ENCODE data around the gene LHFPL2. TPM values are rescaled to one million over a fixed set of nuclear protein-coding genes. Genes with fewer than 3 reads are reported as not detected.

LHFPL2 gene
- total RNA-seq, 1 experiment from 2014 or later: 57.2 TPM

- in situ Hi-C loops (cut with HindIII; ENCODE audit: low pct_unique_long_range_greater_than_20kb, low sequenced_read_pairs): loop anchor here (25.0 kb wide), 1 partner anchor 100 kb away; the partner anchor contains the start of gene LHFPL2
- no peak for DNase-seq (ENCODE audit: low read depth, low spot score)
Observed at GRCh38 chr5:78537411-78537810, 111.2 kb downstream of the LHFPL2 start.

- in situ Hi-C loops (cut with HindIII; ENCODE audit: low pct_unique_long_range_greater_than_20kb, low sequenced_read_pairs): loop anchor here (25.0 kb wide), 1 partner anchor 101 kb away; the partner anchor contains the start of gene LHFPL2
- no peak for DNase-seq (ENCODE audit: low read depth, low spot score)
Observed at GRCh38 chr5:78536661-78537196, 111.8 kb downstream of the LHFPL2 start.

DNA sequence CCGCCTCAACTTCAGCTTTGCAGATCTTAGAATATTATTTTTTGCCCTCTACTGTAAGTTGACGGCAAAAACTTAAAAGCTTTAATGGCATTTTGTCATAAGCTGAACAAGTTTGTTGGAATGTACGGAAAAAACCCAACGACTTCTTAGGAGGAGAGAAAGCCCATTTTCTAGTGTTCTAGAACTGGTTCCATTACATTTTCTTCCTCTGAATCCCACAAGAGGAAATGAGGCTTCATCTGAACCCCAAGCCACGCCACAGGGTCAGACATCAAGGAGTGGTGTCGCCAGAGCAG lies 113.7 kb downstream of the LHFPL2 start:
- in situ Hi-C loops (cut with HindIII; ENCODE audit: low pct_unique_long_range_greater_than_20kb, low sequenced_read_pairs): loop anchor here (25.0 kb wide), 1 partner anchor 102 kb away; the partner anchor contains the start of gene LHFPL2
- no peak for DNase-seq (ENCODE audit: low read depth, low spot score)

DNA sequence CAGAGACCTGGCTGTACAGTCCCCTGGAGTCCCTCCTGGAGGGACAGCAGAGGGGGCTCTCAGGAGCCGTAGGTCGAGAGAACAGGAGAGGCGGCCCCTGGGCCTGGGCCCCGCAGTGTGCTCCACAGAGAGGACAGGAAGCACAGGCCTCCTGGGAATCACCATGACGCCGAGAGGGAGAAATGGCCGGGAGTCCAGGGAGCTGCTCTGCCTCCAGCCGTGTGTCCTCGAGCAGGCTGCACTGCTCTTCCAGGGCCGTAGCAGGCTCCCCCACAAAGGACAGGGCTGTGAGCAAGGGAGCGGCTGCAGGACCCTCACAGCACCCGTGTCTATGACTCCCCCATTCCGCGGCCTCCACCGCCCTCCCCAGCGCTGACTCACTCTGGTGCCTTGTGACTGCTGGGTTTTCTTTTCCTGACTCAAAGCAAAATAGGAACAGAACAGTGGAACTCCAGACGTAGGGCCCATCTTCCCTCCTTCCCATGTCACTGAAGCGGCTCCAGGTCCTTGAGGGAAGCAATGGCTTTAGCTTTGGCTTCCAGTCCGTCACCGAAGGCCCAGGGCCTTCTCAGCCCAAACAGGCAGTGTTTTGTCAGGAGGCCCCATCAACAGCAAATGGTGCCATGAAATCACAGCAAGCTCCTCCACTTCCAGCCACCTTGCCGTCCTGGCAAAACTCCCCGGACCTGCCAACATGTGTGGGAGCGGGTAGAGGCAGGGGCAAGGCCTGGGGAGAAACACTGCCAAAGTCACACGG lies 114.2 kb downstream of the LHFPL2 start:
- peak; percentile 69 for DNase-seq (ENCODE audit: low read depth, low spot score)
- in situ Hi-C loops (cut with HindIII; ENCODE audit: low pct_unique_long_range_greater_than_20kb, low sequenced_read_pairs): loop anchor here (25.0 kb wide), 1 partner anchor 103 kb away; the partner anchor contains the start of gene LHFPL2

GRCh38 chr5:78533356-78533755 lies 115.2 kb downstream of the LHFPL2 start:
- DNase-seq (ENCODE audit: low read depth, low spot score): peak; percentile 59
- in situ Hi-C loops (cut with HindIII; ENCODE audit: low pct_unique_long_range_greater_than_20kb, low sequenced_read_pairs): loop anchor here (25.0 kb wide), 1 partner anchor 104 kb away; the partner anchor contains the start of gene LHFPL2

- DNase-seq (ENCODE audit: low read depth, low spot score): no peak
- in situ Hi-C loops (cut with HindIII; ENCODE audit: low pct_unique_long_range_greater_than_20kb, low sequenced_read_pairs): loop anchor here (25.0 kb wide), 1 partner anchor 107 kb away; the partner anchor contains the start of gene LHFPL2
Observed at GRCh38 chr5:78530342-78531096, 118.1 kb downstream of the LHFPL2 start.

DNA sequence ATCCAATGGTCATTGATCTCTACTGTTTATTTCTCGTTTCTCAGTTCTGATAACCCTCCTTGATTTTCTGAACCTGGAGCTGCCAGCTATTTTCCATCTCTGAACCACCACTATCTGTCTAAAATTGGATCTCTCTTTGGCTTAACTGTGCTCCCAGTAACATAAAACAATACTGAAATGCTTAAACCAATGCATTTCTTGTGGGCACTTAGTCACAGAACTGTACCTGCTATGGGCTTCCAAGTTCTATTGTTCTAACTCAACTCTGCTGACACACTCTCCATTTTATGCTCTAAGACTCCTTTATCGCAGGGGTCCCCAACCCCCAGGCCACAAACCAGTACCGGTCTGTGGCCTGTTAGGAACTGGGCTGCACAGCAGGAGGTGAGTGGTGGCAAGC lies 120.6 kb downstream of the LHFPL2 start:
- DNase-seq (ENCODE audit: low read depth, low spot score): no peak
- in situ Hi-C loops (cut with HindIII; ENCODE audit: low pct_unique_long_range_greater_than_20kb, low sequenced_read_pairs): loop anchor here (25.0 kb wide), 1 partner anchor 109 kb away; the partner anchor contains the start of gene LHFPL2

DNA sequence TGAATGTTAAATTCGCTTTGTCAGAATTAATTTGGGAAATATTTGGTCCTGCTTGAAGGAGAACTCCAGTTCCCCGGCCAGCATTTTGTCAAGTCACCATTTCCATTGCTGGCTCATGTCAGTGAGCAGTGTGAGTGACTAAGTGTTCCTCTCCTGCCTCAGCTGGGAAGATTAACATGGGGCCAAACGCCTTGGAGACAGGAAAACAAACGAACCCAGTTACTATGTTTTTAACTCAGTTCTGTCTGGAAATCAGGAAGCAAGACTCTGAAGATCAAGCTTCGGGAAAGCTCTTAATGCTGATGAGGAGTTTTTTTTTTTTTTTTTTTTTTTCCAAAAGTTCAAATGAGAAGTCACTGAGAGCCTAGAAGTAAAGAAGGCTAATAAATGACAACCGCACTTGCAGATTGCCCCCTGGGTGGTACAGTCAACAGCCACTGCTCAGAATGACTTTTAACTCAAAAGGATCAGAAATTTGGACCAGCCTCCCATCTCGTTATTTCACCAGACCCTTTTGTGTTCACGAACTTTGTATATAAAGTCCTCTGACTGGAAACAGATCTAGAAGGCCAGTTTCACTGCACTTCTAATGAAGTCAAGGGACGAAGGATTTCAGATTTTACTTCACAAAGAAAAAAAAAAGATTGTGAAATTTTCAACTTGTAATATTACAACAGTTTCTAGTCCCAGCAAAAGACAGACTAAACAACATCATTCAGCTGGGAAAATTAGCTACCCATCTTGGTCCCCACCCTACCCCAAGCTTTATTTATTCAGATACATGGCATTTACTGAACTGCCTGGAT lies 121.3 kb downstream of the LHFPL2 start:
- no peak for DNase-seq (ENCODE audit: low read depth, low spot score)
- in situ Hi-C loops (cut with HindIII; ENCODE audit: low pct_unique_long_range_greater_than_20kb, low sequenced_read_pairs): loop anchor here (25.0 kb wide), 1 partner anchor 110 kb away; the partner anchor contains the start of gene LHFPL2

DNA sequence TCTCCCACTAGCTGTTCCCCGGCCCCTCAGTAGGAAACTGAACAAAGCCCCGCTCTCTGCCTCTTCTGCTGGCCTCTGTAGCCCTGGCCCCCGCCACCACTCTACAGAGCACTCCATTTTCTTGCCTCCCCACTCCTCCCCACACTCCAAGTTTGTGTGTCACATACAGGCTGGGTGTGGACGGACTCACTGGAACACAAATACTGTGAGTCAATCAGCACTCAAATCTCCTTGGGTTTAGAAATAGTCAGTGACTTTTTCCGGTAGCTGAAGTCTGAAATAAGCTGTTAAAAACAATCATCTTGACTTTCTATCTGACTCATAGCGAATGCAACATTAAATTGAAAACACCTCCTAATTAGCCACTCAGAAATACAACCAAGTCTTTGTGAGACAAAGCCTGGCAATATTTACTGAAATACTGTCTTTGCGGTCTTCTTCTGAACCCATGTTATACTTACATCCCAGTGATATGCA lies 122.5 kb downstream of the LHFPL2 start:
- in situ Hi-C loops (cut with HindIII; ENCODE audit: low pct_unique_long_range_greater_than_20kb, low sequenced_read_pairs): loop anchor here (25.0 kb wide), 1 partner anchor 111 kb away; the partner anchor contains the start of gene LHFPL2
- DNase-seq (ENCODE audit: low read depth, low spot score): no peak

- in situ Hi-C loops (cut with HindIII; ENCODE audit: low pct_unique_long_range_greater_than_20kb, low sequenced_read_pairs): no loop called here
- no peak for DNase-seq (ENCODE audit: low read depth, low spot score)
Observed at GRCh38 chr5:78523314-78524193, 125.0 kb downstream of the LHFPL2 start.

DNA sequence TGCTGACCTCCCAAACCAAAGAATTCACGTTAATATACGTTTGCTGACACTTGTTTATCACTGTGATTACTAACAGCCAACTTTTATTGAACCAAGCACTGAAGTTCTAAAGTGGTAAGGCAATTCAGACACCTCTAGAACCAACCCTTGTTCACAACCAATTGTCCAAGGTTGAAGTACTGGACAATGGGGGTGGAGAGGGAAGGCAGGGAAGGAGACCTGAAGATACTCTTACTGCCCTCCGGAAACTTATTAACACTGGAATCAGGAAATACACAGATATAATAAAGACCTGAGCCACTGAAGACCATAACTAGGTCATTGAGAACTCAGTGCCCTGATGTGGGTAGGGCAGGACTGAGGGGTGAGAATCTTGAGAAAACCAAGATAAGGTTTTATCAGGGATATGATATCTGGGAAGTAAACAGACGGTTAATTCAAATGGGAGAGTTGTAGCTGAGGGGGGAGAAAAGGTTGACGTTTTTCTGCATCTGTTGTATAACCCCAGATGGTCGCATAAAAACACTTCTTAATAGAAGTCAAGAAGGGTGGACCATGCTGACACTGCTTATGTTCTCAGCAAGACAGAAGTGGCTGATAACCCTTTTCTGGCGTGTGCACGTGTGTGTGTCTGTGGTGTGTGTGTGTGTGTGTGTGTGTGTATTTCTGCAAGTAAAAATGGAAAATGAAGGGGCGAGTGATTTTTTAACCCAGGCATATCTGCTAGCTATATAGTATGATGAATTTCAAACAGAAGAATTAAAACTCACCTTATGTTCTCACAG lies 125.9 kb downstream of the LHFPL2 start:
- DNase-seq (ENCODE audit: low read depth, low spot score): no peak
- in situ Hi-C loops (cut with HindIII; ENCODE audit: low pct_unique_long_range_greater_than_20kb, low sequenced_read_pairs): no loop called here

DNA sequence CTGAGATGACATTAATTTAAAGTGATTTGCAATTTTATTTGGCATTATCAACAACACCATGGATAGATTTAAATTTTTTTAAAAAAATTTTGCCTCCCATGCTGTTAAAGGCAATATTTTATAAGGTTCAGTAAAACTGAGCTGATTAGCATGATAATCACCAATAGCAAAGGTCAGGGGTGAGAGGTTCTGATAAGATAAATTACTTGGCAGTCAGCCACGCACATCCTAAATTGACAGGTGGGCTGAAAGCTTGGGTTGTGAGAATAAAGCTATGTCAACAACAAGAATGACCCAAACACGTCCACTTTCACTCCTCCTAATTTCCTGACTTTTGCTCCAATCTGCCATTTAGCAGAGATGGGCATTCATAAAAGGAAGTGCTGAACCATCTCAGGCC lies 127.1 kb downstream of the LHFPL2 start:
- in situ Hi-C loops (cut with HindIII; ENCODE audit: low pct_unique_long_range_greater_than_20kb, low sequenced_read_pairs): no loop called here
- no peak for DNase-seq (ENCODE audit: low read depth, low spot score)

GRCh38 chr5:78519198-78519941 lies 129.2 kb downstream of the LHFPL2 start:
- DNase-seq (ENCODE audit: low read depth, low spot score): no peak
- in situ Hi-C loops (cut with HindIII; ENCODE audit: low pct_unique_long_range_greater_than_20kb, low sequenced_read_pairs): no loop called here

DNA sequence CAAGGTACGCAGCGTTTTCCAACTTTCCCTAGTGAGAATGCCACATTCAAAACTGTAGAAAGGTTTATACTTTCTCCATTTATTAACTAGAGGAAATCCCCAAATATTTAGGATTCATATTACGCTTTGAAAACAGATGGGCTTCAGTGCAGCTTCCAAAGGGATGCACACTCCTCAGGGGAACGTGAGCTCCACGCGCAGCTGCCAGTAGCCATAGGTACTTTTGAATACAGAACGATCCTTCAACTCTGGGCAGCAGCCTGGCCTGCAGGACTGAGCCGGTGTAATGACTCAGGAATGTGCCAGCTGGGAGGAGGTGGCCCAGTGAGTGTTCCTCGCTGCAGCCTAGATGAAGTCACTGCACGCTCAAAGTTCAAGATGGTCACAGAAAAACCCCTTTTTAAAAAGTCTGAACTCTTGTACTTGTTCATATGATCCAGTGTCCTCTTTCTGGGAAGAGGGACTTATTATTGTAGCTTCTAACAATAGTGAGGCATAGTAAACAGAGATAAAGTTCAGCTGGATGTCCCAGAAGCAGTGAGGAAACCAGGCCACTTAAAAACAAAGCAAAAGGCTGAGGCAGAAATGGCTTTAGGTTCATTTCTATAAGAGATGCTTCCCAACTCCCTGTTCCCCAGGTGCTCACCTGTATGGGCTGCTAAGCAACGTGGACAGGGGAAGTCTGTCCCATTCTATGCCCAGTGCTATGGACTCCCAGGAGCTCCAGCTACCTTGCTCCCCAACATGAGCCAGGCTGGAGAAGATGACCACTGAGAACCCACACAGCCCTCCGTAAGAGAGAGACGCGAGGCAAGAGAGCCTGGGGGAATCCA lies 130.0 kb downstream of the LHFPL2 start:
- no peak for DNase-seq (ENCODE audit: low read depth, low spot score)
- in situ Hi-C loops (cut with HindIII; ENCODE audit: low pct_unique_long_range_greater_than_20kb, low sequenced_read_pairs): no loop called here

All from SK-MEL-5 (cell line).